ENCODE results near the gene PRSS50.

- TF ChIP-seq CTCF (IDR thresholded peaks at IDR 0.05) (no peak), POLR2A (IDR thresholded peaks at IDR 0.05) (no peak), EP300 (IDR thresholded peaks at IDR 0.05) (no peak)
These were observed 32.2 kb downstream of the PRSS50 start for GRCh38 chr3:46685446-46685845.
